ENCODE results near the gene EXOC8. TPM values are rescaled to one million over a fixed set of nuclear protein-coding genes. Genes with fewer than 3 reads are reported as not detected.

EXOC8 gene
- total RNA-seq, 2 donors from 2014 or later: 10.7 to 11.8 TPM

DNA sequence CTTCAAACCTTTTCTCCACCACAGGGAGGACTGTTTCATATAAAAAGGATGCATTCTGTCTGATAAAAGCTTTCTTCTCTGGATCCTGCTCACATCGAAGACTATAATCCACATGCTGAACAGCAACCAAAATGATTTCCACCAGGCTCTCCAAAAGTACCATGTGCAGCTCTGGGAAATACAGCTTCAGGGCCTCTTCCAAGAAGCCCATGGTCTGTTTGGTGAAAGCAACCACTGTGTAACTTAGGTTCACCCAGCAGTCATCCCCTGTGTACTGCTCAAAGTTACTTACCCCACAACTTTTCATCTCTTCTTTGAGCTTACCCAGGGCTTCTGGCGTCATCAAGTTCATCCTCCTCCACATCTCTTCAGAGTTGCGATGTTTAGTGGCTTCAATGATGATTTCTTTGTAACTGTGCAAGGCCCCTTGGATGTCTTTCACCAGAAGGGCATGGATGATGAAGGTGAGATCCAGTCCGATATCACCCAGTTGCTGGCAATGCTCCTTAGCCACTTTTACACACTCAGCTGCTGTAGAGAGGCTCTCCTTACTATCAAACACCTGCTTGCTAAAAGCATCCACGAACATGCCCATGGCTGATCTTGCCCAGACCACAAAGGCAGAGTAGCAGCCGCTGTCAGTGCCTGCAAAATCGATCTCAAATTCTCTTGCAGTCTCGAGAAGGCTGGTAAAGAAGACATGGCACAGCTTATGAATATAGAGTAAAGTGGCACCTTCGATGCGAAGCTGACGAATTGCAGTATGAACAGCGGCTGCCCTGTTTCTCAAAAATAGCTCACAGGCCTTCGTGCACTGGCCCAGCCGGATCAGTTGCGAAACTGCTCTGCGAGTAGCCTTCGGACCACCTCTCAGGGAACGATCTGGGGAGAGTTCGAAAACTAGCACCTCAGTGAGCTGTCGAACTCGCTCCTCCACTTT lies 1.7 kb downstream of the EXOC8 start:
- Histone ChIP-seq H3K36me3 (peaks cover 15% of the 10 kb centered on the region), H3K9me3 (no peaks in the 10 kb centered on the region), H3K27me3 (no peaks in the 10 kb centered on the region), H3K4me1 (peaks cover 0 to 63% of the 10 kb centered on the region in 2 donors), H3K4me3 (peak overlapping the region; percentile 79 to 89), H3K27ac (peak overlapping the region in 1 of 2 donors; percentile 96)
- no peak for DNase-seq (ENCODE audit: low spot score)
- TF ChIP-seq, protein P1, sequence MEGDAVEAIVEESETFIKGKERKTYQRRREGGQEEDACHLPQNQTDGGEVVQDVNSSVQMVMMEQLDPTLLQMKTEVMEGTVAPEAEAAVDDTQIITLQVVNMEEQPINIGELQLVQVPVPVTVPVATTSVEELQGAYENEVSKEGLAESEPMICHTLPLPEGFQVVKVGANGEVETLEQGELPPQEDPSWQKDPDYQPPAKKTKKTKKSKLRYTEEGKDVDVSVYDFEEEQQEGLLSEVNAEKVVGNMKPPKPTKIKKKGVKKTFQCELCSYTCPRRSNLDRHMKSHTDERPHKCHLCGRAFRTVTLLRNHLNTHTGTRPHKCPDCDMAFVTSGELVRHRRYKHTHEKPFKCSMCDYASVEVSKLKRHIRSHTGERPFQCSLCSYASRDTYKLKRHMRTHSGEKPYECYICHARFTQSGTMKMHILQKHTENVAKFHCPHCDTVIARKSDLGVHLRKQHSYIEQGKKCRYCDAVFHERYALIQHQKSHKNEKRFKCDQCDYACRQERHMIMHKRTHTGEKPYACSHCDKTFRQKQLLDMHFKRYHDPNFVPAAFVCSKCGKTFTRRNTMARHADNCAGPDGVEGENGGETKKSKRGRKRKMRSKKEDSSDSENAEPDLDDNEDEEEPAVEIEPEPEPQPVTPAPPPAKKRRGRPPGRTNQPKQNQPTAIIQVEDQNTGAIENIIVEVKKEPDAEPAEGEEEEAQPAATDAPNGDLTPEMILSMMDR (IDR thresholded peaks at IDR 0.05): no peak

DNA sequence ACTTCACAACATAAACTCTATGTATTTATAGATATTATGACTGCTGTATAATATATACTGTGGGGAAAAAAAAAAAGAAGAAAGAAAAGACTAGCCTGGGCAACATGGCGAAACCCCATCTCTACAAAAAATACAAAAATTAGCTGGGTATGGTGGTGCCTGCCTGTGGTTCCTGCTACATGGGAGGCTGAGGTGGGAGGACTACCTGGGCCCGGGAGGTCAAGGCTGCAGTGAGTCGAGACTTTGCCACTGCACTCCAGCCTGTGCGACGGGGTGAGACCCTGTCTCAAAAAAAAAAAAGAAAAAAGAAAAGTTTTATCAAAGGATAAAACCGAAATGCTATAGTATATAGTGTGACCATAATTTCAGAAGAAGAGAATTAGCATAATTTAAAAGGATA lies 2.7 kb downstream of the EXOC8 start:
- Histone ChIP-seq H3K4me3 (peak overlapping the region; percentile 79 to 89), H3K9me3 (no peaks in the 10 kb centered on the region), H3K27ac (no peak overlapping the region), H3K4me1 (peaks cover 0 to 63% of the 10 kb centered on the region in 2 donors), H3K27me3 (no peaks in the 10 kb centered on the region), H3K36me3 (peaks cover 15% of the 10 kb centered on the region)
- DNase-seq (ENCODE audit: low spot score): no peak
- TF ChIP-seq, protein P1 (IDR thresholded peaks at IDR 0.05): no peak

DNA sequence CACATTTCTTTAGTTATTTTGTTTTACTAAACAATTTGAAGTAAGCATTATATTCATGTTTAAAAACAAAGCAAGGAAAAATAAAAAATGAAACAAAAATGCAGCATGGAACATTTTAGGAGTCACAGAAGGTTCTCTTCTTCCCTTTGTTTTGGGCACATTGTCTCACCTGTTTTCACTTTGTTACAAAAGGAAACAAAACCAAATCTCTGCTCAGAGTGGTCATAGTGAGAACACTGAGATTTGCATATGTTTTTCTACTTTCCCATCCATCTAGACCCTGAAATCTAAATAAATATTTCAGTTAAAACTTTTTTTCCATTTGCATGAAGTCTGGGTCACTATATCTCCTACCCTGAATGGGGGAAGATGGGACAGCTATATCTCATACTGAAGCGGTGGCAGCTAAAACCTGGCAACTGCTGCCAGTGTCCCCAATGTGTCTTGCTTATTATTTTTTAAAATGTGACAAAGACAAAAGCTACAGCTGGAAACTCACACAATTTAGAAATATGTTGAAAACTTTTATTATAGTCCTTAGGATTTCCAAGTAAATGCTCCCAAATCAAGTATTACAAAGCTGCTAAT lies 3.5 kb downstream of the EXOC8 start:
- TF ChIP-seq, protein P1 (IDR thresholded peaks at IDR 0.05): no peak
- H3K9me3 ChIP-seq: no peaks in the 10 kb centered on the region
- H3K27me3 ChIP-seq: no peaks in the 10 kb centered on the region
- no peak for DNase-seq (ENCODE audit: low spot score)
- peaks cover 15% of the 10 kb centered on the region for H3K36me3 ChIP-seq
- H3K27ac ChIP-seq: no peak overlapping the region
- peaks cover 0 to 56% of the 10 kb centered on the region in 2 donors for H3K4me1 ChIP-seq
- peak overlapping the region; percentile 79 to 89 for H3K4me3 ChIP-seq

DNA sequence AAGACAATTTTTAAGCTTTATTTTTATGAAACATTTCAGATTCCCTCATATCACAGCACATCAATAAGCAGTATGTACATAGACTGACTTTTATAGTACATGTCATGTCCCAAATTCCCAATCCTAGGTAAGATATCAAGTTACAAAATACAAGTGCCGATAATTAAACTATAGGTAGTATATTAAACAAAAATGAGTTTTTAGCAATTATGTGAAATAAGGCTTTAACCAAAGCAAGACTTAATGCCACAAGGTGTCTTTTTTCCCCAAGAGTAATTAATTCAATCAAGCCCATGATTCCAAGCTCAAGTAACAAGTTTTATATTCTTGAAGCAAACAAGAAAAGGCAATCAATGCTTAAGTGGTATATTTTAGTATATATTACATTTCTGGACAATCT lies 4.9 kb downstream of the EXOC8 start:
- no peak for DNase-seq (ENCODE audit: low spot score)
- H3K9me3 ChIP-seq: no peaks in the 10 kb centered on the region
- TF ChIP-seq, protein P1 (IDR thresholded peaks at IDR 0.05): no peak
- peaks cover 0 to 48% of the 10 kb centered on the region in 2 donors for H3K4me1 ChIP-seq
- no peak overlapping the region for H3K27ac ChIP-seq
- H3K36me3 ChIP-seq: peaks cover 15% of the 10 kb centered on the region
- H3K27me3 ChIP-seq: no peaks in the 10 kb centered on the region
- H3K4me3 ChIP-seq: no peak overlapping the region

DNA sequence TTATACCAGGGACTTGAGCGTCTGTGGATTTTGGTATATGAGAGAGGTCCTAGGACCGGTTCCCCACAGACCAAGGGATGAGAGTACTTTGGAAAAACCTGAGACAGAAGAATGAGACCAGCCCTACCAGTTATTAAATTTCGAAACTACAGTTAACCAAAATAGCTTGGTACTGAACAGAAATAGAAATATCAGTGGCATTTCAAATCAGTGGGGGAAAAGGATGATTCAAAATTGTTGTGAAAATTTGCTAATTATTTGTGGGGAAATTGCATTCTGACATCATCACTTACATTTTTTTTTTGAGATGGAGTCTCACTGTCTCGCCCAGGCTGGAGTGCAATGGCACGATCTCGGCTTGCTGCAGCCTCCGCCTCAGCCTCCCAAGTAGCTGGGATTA lies 8.2 kb downstream of the EXOC8 start:
- H3K27me3 ChIP-seq: no peaks in the 10 kb centered on the region
- DNase-seq (ENCODE audit: low spot score): no peak
- no peak overlapping the region for H3K27ac ChIP-seq
- peaks cover under 1% of the 10 kb centered on the region for H3K36me3 ChIP-seq
- H3K4me1 ChIP-seq: peaks cover 0 to 21% of the 10 kb centered on the region in 2 donors
- no peaks in the 10 kb centered on the region for H3K9me3 ChIP-seq
- no peak overlapping the region for H3K4me3 ChIP-seq
- TF ChIP-seq, protein P1 (IDR thresholded peaks at IDR 0.05): no peak

Measured in right atrium auricular region (tissue), 2 donors.